Body of pancreas (tissue), 4 donors: ENCODE data around the gene RELB.
"Not testable (repeated sequence)": the region's sequence is repeated elsewhere in the genome, so short reads cannot be mapped to it uniquely, and the experiment has no call there.

ENCODE experiments used
- POLR2A ChIP-seq, 3 donors: fragments of 450-650 bp; IDR thresholded peaks; one replicate each; pipeline ENCODE4 v1.6.1; 2016; ENCODE audit warnings: antibody characterized with exemption in 3 of 3, mild to moderate bottlenecking in 2 of 3
- TF ChIP-seq, protein P1 (sequence below), 7 experiments: fragments of 450-650 bp in 4 of 7; fragments of 200-600 bp in 3 of 7; sonication (generic) in 3 of 7; IDR thresholded peaks; one replicate each; pipeline ENCODE4 v1.5.1; 2016 to 2019; ENCODE audit warnings: antibody characterized with exemption in 7 of 7

DNA sequence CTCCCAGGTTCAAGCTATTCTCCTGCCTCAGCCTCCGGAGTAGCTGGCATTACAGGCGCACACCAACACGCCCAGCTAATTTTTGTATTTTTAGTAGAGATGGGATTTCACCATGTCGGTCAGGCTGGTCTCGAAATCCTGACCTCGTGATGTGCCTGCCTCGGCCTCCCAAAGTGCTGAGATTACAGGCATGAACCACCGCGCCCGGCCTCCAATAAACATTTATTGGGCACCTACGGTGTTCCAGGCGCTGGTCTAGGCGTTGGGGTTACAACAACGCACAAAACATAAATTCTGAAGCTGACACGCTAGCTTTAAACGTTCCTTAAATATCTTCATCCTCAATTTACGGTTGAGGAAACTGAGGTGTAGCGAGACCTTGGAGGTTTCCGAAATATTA lies 599 bp upstream of the RELB start:
- TF ChIP-seq, protein P1, sequence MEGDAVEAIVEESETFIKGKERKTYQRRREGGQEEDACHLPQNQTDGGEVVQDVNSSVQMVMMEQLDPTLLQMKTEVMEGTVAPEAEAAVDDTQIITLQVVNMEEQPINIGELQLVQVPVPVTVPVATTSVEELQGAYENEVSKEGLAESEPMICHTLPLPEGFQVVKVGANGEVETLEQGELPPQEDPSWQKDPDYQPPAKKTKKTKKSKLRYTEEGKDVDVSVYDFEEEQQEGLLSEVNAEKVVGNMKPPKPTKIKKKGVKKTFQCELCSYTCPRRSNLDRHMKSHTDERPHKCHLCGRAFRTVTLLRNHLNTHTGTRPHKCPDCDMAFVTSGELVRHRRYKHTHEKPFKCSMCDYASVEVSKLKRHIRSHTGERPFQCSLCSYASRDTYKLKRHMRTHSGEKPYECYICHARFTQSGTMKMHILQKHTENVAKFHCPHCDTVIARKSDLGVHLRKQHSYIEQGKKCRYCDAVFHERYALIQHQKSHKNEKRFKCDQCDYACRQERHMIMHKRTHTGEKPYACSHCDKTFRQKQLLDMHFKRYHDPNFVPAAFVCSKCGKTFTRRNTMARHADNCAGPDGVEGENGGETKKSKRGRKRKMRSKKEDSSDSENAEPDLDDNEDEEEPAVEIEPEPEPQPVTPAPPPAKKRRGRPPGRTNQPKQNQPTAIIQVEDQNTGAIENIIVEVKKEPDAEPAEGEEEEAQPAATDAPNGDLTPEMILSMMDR (IDR thresholded peaks at IDR 0.05) = not testable (repeated sequence)
- TF ChIP-seq POLR2A (IDR thresholded peaks at IDR 0.05) = not testable (repeated sequence)
